ENCODE results near the gene POLDIP3. TPM values are rescaled to one million over a fixed set of nuclear protein-coding genes. Genes with fewer than 3 reads are reported as not detected.

The POLDIP3 gene, protein sequence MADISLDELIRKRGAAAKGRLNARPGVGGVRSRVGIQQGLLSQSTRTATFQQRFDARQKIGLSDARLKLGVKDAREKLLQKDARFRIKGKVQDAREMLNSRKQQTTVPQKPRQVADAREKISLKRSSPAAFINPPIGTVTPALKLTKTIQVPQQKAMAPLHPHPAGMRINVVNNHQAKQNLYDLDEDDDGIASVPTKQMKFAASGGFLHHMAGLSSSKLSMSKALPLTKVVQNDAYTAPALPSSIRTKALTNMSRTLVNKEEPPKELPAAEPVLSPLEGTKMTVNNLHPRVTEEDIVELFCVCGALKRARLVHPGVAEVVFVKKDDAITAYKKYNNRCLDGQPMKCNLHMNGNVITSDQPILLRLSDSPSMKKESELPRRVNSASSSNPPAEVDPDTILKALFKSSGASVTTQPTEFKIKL
- 10 to 100 TPM; 32.4 to 61.1 (median 45.7) TPM for total RNA-seq

DNA sequence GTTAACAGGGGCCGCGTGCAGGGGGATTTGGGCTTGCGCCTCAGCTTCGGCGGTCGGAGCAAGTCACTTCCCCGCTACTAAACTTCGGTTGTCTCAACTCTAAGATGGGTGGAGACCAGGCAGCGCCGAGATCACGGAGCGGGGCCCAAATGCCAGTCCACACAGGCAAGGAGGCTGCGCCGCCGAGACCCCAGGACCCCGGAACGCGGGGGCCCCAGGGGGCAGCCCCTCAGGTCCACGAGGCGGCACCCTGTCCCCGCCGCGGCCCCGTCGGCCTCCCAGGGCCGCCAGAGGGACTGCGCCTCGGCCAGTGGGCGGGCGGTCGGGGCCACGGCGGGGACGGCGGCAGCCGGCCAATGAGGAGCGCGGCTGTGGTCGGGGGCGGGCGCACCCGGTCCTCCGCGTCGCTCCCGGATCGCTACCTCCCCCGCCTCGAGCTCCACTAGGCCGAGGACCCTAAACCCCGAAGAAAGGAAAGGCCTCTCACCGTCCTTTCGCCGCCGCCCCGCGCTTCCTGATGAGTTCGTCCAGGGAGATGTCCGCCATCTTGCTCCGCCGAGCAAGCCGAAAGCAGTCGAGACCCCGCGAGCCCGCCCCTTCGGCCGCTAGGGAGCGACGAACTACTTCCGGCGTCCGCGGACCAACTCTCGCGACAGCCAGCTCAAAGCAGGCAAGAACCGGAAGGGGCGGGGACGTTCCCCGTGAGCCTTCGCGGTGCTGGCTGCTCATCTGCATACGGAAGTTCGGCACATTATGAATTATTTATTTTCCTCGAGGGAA, at the start of gene POLDIP3:
TSS of gene POLDIP3 (minus strand) at position 572 of the 780 bp plus-strand sequence. CDS start at position 546, 26 bp downstream.
- no peaks in the 10 kb centered on the region for H3K27me3 ChIP-seq
- DNase-seq (ENCODE audit: low spot score in 2 of 2): peak; percentile 100
- TF ChIP-seq POLR2AphosphoS5 (IDR thresholded peaks at IDR 0.05) (peak in 2 of 3 donors; percentile 69 to 72), POLR2A (IDR thresholded peaks at IDR 0.05) (peak; percentile 10 to 63), EP300 (IDR thresholded peaks at IDR 0.05) (no peak)
- TF ChIP-seq, protein P1, sequence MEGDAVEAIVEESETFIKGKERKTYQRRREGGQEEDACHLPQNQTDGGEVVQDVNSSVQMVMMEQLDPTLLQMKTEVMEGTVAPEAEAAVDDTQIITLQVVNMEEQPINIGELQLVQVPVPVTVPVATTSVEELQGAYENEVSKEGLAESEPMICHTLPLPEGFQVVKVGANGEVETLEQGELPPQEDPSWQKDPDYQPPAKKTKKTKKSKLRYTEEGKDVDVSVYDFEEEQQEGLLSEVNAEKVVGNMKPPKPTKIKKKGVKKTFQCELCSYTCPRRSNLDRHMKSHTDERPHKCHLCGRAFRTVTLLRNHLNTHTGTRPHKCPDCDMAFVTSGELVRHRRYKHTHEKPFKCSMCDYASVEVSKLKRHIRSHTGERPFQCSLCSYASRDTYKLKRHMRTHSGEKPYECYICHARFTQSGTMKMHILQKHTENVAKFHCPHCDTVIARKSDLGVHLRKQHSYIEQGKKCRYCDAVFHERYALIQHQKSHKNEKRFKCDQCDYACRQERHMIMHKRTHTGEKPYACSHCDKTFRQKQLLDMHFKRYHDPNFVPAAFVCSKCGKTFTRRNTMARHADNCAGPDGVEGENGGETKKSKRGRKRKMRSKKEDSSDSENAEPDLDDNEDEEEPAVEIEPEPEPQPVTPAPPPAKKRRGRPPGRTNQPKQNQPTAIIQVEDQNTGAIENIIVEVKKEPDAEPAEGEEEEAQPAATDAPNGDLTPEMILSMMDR (IDR thresholded peaks at IDR 0.05): peak in 1 of 2 donors; percentile 14
- peaks cover 70% of the 10 kb centered on the region for H3K4me1 ChIP-seq
- peaks cover 9% of the 10 kb centered on the region for H3K36me3 ChIP-seq
- 0% methylated on average over 21 of the region's 85 CpGs for WGBS
- peak within 1 kb of the TSS; percentile 91 for H3K4me3 ChIP-seq
- H3K9me3 ChIP-seq: no peaks in the 10 kb centered on the region
- peak within 1 kb of the TSS; percentile 99 for H3K27ac ChIP-seq

GRCh38 chr22:42661985-42662831, 47.5 kb upstream of the POLDIP3 start:
- 0% methylated on average over 13 of the region's 68 CpGs for WGBS

GRCh38 chr22:42656578-42656977, 41.9 kb upstream of the POLDIP3 start:
- Histone ChIP-seq H3K27me3 (no peaks in the 10 kb centered on the region), H3K9me3 (no peaks in the 10 kb centered on the region), H3K4me3 (no peak overlapping the region), H3K27ac (no peak overlapping the region), H3K4me1 (peaks cover 5% of the 10 kb centered on the region), H3K36me3 (no peaks in the 10 kb centered on the region)
- no peak for TF ChIP-seq POLR2AphosphoS5 (IDR thresholded peaks at IDR 0.05)
- no peak for TF ChIP-seq EP300 (IDR thresholded peaks at IDR 0.05)
- no peak for TF ChIP-seq POLR2A (IDR thresholded peaks at IDR 0.05)
- TF ChIP-seq, protein P1 (IDR thresholded peaks at IDR 0.05): no peak
- WGBS: 94% methylated on average over 8 of the region's 8 CpGs
- DNase-seq (ENCODE audit: low spot score in 2 of 2): no peak

More at GRCh38 chr22:42661985-42662831, 47.5 kb upstream of the POLDIP3 start:
- Histone ChIP-seq H3K9me3 (no peaks in the 10 kb centered on the region), H3K36me3 (no peaks in the 10 kb centered on the region), H3K27me3 (no peaks in the 10 kb centered on the region), H3K4me1 (peaks cover 29% of the 10 kb centered on the region), H3K4me3 (peak overlapping the region; percentile 37), H3K27ac (no peak overlapping the region)
- no peak for TF ChIP-seq POLR2A (IDR thresholded peaks at IDR 0.05)
- TF ChIP-seq, protein P1 (IDR thresholded peaks at IDR 0.05): peak; percentile 69 to 81
- DNase-seq (ENCODE audit: low spot score in 2 of 2): peak; percentile 86 to 90

- Histone ChIP-seq H3K27ac (no peak overlapping the region), H3K27me3 (no peaks in the 10 kb centered on the region), H3K4me3 (no peak overlapping the region), H3K9me3 (no peaks in the 10 kb centered on the region), H3K4me1 (peaks cover 3% of the 10 kb centered on the region), H3K36me3 (no peaks in the 10 kb centered on the region)
- TF ChIP-seq POLR2AphosphoS5 (IDR thresholded peaks at IDR 0.05) (no peak), EP300 (IDR thresholded peaks at IDR 0.05) (no peak)
- TF ChIP-seq, protein P1 (IDR thresholded peaks at IDR 0.05): no peak
- no peak for DNase-seq (ENCODE audit: low spot score in 2 of 2)
- 52% methylated on average over 9 of the region's 9 CpGs for WGBS
These were observed 41.0 kb upstream of the POLDIP3 start for GRCh38 chr22:42655693-42656092.

All from suprapubic skin (tissue), 4 donors.